Fibroblast of gingiva (primary cell): ENCODE data around the gene OR2B2.
"Not testable (repeated sequence)": the region's sequence is repeated elsewhere in the genome, so short reads cannot be mapped to it uniquely, and the experiment has no call there.

Source experiments
- DNase-seq: peaks from one replicate; pipeline ENCODE4 v3.0.0-alpha.2; 2011; ENCODE audit warnings: low read depth

The OR2B2 gene

DNA sequence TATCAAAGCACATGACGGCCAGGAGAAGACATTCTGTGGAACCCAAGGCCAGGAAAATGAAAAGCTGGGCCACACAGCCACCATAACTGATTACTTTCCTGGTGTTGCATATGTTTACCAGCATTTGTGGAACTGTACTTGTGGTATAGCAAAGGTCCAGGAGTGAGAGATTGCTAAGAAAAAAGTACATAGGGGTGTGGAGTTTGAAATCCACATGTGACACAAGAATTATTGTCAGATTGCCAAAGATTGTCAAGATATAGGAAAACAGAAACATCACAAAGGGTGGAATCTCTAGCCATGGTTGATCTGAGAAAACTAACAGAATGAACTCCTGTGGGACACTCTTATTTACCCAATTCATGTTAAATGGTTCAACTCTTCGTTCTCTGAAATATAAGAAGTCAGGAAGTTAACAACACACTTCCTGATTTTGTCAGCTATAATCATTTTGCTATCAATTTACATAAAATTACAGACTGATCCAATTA lies at the start of gene OR2B2:
OR2B2 (minus strand) TSS at position 441 of the 491 bp plus-strand sequence; CDS start at position 364, 77 bp downstream.
- no peak for DNase-seq

DNA sequence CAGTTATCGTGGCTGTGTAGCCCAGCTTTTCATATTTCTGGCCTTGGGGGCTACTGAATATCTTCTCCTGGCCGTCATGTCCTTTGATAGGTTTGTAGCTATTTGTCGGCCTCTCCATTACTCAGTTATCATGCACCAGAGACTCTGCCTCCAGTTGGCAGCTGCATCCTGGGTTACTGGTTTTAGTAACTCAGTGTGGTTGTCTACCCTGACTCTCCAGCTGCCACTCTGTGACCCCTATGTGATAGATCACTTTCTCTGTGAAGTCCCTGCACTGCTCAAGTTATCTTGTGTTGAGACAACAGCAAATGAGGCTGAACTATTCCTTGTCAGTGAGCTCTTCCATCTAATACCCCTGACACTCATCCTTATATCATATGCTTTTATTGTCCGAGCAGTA lies 45.3 kb upstream of the OR2B2 start:
- DNase-seq: no peak

DNA sequence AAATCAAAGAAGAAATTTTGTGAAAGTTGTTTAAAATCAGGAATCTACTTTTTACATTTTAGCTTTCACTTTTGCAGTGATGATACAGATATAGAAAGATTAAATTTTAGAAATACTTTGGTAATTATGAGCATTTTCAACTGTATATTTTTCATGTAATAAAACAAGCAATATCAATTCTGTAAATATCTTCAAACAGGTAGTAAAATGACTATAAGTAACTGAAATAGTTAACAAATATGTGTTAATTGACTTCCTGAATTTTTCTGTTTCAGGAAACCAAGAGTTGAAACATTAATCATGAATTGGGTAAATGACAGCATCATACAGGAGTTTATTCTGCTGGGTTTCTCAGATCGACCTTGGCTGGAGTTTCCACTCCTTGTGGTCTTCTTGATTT lies 44.7 kb upstream of the OR2B2 start, which contains the start of gene OR2B6:
OR2B6 (plus strand) TSS at position 301 of the 400 bp plus-strand sequence; CDS start at position 301, 0 bp downstream.
- DNase-seq: no peak

DNA sequence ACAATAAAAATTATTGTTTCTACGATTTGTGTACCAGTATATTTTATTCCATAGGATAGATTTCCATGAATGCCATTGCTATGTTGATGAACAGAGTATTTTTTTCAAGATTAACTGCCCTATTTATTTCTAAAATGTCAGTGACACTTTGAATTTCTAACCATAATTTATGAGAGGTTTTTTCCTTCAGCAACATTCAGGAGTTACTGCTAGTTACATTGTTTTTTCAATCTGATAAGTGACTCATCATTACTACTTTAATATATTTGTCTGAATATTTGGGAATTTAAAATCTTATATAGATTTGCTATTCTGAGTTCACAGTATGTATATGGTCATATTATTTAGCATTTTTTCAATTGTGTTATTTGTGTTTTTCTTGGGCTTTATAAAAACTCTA lies 38.8 kb upstream of the OR2B2 start:
- no peak for DNase-seq

DNA sequence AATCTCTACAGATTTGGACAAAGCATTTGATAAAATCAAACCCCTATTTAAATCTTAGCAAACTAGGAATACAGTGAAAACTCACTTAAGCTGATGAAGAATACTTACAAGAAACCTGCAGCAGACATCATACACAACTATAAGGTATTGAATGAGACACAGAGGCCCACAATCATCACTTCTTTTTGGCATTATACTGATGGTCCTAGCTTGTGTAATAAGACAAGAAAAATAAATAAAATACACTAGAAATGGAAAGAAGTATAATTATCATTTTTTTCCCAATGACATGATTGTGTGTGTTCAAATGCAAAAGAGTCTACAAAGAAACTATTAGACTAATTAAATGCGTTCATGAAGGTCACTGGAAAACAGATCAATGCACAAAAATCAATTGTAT lies 36.0 kb upstream of the OR2B2 start:
- no peak for DNase-seq

DNA sequence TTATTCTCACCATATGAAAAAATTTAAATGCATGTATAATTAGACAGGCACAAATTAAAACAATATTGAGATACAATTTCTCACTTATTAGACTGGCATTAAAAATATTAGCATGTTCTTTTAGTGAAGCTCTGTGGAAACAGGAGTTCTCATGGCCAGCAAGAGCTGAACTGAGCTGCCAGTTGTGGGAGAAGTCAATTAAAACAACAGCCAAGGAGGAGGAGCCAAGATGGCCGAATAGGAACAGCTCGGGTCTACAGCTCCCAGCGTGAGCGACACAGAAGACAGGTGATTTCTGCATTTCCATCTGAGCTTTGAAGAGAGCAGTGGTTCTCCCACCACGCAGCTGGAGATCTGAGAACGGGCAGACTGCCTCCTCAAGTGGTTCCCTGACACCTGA lies 30.9 kb upstream of the OR2B2 start:
- DNase-seq: not testable (repeated sequence)

DNA sequence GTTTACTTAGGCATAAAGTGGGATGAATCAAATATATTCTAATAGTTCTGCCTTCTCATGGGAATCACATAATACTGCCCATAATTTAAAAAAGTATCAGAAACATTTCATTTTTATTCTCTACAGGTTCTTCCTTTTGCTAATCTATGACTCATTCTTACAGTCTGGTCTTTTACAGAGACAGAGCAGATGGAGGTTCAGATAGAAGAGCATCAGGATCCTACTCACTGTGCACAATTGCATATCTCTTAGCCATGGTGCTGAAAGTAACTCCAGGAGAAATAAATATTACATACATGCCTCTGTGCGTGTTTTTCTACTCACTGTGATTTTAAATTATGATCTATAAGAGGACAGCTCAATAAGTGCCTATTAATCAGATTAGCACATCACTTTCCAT lies 28.6 kb upstream of the OR2B2 start:
- DNase-seq: no peak

DNA sequence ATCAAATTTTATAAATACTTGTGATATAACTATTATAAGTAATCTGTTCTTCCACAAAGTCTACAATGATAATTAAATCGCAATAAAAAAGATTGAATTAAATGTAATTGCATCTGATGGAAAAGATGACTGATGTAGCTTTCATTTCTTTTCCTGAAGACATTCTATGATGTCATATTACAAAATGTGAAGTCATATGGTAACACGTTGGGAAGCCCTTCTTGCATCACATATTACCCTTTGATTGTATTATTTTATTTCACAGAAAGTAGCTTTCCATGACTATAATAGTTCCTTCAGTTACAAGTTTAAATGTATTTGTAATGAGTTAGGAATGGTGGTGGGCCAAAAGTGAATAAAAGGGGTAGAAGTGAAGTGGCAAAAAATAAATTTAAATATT lies 19.0 kb upstream of the OR2B2 start:
- DNase-seq: no peak

DNA sequence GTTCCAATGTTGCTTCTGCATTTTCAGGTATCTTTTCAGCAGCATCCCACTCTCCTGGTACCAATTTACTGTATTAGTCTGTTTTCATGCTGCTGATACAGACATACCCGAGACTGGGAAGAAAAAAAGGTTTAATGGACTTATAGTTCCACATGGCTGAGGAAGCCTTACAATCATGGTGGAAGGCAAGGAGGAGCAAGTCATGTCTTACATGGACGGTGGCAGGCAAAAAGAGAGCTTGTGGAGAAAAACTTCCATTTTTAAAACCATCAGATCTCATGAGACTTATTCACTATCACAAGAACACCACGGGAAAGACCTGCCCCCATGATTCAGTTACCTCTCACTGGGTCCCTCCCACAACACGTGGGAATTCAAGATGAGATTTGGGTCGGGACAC lies 17.7 kb upstream of the OR2B2 start:
- DNase-seq: not testable (repeated sequence)

DNA sequence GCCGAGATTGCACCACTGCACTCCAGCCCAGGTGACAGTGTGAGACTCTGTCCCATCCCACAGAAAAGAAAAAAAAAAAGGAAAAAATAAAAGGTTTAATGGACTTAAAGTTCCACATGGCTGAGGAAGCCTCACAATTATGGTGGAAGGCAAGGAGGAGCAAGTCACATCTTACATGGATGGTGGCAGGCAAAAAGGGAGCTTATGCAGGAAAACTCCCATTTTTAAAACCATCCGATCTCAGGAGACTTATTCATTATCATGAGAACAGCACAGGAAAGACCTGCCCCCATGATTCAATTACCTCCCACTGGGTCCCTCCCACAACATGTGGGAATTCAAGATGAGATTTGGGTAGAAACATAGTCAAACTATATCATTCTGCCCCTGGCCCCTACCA lies 15.8 kb upstream of the OR2B2 start:
- DNase-seq: not testable (repeated sequence)

DNA sequence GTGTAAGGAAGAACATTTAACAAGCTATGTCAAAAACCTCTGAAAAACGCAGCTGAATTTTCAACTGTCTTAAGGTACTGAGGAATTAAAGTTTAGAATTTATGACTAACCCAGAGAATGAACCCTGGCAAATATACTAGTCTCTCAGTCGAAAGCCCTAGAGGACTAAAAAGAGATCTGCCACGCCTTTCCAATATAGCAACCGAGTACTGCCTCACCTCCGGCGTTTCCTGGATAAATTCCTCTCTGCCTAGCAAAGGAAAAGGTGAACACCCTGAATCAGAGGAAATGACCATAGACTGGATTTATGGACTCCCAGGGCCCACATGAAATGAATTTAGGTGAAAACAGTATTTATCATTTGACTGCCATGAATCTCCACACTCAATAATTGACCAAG lies 12.0 kb upstream of the OR2B2 start:
- no peak for DNase-seq

DNA sequence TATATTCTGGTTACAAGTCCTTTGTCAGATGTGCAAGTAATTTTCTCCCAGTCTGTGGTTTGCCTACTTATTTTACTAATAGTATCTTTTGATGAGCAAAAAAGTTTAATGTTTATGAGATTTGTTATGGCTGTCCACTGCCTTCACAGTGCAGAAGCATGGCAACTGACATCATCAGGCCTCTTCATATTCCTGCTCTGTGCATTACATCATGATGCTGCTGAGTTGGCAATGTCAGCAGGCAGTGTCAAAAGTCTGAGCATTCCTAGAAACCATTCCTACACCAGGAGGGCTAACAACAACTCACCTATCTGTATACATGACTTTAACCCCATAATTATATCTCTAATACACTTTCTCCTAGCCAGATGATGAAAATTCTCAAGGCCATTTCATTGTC lies 10.8 kb upstream of the OR2B2 start:
- DNase-seq: no peak

DNA sequence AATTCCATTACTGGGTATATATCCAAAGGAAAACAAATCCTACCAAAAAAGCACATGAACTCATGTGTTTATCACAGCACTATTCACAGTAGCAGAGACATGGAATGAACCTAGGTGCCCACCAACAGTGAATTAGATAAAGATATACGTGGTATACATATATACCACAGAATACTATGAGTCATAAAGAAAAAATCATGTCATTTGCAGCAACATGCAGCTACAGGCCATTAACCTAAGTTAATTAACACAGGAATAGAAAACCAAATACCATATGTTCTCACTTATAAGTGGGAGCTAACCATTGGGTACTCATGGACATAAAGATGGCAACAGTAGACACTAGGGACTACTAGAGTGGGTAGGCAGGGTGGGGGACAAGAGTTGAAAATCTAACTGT lies 4.2 kb downstream of the OR2B2 start:
- DNase-seq: no peak

DNA sequence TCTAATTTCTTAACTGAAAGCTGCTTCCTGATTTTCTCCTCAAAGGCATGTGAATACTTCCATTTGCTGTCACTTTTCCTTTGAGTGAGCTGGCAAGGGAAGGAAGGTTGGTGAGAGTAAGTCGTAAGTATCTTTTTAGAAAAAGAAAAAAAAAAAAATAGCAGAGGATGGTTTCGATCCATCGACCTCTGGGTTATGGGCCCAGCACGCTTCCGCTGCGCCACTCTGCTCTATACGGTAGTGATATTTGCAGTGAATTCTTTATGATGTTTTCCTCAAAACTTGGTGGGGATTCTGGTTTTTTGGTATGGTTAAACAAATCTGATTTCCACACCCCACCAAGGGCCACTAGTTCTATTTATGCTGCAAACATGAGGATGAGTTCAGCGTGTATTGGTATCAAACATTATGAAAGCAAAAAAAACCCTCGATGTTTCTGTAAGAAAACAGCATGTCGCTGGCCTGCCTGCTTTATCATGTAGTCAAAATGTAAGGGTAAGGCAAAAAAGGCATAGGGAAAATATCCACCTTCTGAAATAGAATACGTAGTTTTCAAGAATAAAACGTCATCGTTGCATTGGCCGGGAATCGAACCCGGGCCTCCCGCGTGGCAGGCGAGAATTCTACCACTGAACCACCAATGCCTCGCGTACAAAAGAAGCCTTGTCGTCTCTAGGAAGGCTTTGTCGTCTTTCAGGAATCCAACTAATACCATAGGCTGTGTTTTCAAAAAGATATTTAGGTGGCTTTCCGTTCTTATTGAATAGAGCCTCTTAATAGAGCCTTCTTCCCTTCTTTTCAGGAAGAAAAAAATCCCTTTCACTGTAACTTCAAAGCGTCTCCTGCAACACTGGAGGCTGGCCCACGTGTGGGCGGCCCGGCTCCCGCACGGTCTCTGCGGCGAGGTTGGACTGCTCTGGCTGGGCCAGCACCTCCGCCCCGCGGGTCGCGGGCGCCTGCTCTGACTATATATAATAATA lies 9.6 kb downstream of the OR2B2 start:
- DNase-seq: peak; percentile 79

DNA sequence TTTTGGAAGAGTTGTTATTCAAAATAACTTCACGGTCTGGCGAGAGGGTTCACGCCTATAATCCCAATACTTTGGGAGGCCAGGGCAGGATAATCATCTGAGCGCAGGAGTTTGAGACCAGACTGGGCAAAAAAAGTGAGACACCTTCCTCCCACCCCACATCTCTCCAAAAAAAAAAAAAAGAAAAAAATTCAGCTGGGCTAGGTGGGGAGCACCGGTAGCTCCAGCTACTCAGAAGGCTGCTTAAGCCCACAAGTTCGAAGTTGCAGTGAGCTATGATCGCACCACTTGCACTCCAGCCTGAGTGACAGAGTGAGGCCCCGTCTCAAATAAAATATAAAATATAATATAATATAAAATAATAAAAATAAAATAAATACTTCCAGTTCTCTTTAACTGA lies 10.4 kb downstream of the OR2B2 start:
- DNase-seq: no peak

DNA sequence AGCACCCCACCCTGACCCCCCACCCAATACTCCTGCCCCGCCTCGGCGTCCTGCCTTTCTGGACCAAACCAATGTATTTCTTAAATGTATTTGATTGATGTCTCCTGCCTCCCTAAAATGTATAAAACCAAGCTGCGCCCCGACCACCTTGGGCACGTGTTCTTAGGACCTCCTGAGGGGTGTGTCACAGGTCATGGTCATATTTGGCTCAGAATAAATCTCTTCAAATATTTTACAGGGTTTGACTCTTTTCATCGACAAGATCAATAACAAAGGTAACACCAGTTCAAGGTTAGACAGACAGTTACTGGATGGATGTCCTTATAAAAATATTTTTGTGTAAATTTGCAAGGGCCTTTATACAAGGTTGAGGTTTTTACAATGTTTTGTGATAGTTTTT lies 12.0 kb downstream of the OR2B2 start:
- DNase-seq: not testable (repeated sequence)

DNA sequence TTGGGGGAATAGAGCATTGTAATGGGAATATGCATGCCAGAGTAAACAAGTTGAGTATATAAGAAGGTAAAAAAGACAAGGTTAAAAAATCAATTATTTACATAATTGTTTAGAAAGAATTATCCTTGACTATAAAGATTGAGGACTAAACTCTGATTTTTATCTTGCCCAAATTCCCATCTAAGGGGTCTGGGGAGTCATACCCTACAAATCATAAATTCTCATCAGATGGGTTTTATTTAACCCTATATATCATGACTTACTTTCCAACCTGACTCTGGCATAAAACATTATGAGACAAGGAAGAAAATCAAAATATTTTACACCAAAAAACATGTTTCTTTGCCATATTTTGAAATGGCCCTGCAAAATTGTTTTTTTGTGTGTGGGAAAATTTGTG lies 12.7 kb downstream of the OR2B2 start:
- DNase-seq: no peak

DNA sequence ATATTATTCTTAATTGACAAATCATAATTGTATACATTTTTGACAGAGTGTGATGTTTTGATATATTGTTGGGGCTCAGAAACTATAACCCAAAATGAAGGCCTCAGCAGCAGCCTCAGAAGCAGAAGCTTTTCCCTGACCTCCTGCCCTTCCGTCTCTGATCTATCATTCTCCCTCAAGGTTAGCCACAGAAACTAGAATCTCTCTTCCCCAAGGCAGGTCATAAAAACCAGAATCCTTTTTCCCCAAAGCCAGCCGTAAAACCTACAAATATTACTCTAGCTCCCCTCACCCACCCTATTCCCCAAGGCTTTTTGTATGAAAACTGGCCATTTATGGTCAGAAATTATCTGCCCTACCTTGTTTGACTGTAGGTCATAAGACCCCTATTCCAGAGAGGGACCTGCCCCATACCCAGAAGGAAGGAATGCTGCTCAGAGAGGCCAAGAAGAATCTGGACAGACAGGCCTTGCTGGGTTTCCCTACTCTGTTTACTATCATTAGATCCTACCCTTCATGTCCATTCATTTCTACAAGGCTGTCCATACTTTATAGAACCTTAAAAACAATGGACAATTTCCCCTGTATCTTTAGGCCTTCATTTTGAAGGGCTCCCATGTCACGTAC lies 14.5 kb downstream of the OR2B2 start:
- no peak for DNase-seq

DNA sequence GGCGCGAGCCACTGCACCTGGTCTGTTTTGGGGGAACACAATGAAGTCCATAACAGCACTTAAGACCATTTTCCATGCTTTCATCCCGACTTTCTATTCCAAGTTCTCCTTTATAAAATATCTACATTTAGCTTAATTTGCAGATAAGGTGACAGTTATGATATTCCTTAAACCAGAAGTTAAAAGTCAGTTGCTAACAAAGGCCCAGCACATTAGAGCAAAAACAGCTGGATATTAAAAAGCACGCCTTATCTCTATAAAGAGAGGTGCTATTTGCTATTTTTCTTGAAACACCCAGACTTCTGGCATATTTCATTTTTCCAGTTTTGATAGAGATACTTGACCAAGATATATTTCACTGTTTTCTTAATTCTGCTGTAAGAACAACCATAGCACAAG lies 15.8 kb downstream of the OR2B2 start:
- DNase-seq: no peak

DNA sequence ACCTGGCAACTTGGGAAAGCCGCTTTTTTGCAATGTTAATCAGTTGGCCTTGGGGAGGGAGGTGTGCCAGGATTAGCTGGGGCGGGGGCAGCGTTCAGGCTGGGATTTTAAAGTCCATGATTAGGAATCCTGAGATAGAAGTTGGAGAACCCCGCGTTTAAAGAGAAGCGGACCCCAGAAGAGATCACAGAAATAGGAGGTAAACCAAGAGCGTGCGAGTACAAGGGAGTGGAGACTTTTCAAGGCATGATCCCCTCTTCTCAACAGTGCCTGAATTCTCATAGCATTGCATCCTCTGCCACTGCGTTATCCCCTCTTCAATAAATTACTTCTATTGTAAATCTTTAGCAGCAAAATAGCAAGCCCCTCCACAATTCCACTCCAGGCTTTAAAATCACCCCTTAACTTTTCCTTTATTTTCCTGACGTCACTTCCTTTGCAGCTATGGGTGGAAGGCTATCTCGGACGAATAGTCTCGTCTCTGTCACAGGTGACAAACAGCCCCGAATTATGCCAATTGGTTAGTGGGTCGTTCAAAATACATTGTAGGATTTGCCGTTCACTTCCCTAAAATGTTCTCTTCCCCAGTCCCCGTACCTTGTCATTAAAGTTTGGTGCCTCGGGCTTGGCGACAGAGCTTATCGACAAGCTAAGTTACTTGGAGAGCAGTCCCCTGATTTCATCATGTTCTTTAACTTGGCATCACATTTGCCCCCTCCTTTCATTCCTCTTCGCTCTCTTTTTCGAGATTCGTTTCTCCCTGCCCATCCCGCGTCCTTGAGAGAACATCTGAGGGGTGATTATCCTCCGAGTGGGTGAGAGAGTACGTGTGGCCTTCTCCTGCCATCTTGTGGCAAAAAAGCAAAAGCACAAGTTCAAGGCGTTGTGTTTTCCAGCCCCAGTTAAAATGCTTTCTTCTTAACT lies 17.1 kb downstream of the OR2B2 start:
- peak; percentile 79 for DNase-seq

DNA sequence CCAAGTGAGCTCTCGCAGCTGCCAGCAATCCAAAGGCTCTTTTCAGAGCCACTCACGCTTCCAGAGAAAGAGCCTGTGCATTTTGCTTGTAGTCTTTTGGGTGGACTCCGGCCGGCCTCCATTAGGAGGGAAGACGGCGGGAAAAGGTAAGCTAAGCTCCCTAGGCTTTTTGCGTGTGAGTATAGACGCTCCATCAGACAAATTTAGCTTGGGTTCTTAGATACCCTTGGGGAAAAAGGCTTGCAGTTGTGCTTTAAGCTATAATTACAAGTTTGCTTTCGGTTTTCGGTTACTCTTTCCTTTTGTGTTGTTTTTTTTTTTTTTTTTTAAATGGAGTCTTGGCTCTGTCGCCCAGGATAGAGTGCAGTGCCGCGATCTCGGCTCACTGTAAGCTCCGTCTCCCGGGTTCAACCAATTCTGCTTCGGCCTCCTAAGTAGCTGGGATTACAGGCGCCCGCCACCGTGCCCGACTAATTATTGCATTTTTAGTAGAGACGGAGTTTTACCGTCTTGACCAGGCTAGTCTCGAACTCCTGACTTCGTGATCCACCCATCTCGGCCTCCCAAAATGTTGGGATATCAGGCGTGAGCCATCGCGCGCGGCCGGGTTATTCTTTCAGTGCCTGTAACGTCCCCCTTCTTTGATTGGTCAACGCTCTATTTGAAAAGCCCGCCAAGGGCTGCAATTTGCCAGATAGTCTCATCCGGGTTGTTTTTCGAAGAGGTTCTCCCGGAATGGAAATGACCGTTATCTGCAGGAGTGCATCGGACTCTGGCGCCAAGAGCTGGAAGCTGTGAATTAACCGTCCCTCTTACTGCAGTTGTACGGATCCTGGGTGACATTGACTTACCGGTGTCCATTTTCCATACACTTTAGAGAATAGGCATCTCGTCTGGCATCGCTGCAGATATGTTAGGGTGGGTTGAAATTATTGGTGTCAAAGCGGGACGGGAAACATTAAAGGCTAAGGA lies 18.1 kb downstream of the OR2B2 start:
- peak; percentile 92 for DNase-seq
